ENCODE results near the gene WFIKKN2.

The WFIKKN2 gene

DNA sequence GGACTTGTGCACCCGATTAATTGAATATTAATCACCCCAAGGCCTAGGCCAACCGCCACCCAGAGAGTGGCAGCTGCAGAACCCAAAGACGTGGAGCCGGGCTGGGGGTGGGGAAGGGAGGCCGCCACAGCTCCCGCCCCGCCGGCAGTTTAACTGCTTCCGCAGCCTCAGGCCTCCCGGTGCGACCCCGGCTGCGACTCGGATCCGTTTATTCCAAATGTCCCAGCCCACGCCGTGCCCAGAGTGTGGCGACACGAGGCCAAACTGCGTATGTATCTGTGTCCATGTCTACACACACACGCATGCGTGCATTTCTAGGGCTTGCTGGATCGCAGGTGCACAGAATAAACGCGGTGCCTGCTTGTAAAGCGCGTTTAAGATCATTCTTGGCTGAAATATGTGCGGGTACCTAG, 31.6 kb downstream of the WFIKKN2 start:
- ChIA-PET CTCF (interaction anchor here (0.5 to 5.7 kb wide), 7 partner anchors 15 to 199 kb away, joined by 3 to 35 read pairs (median 5); no protein-coding TSS in a partner anchor), POLR2A (interaction anchor here (0.7 to 4.0 kb wide), 44 partner anchors 9 to 470 kb away, joined by 3 to 106 read pairs (median 8); partner anchors contain the start of genes CACNA1G, LRRC59, LUC7L3 and NME1)
- Histone ChIP-seq H3K27ac (ENCODE audit: extremely low read depth, low read depth, low read length) (peak overlapping the region; percentile 99), H3K4me1 (ENCODE audit: control insufficient read depth, insufficient read depth, low read length) (peaks cover 28% of the 10 kb centered on the region), H3K9me3 (ENCODE audit: control insufficient read depth, insufficient read depth, low read depth, low read length) (no peaks in the 10 kb centered on the region), H3K4me3 (ENCODE audit: low read depth, low read length) (peak overlapping the region; percentile 49), H3K36me3 (ENCODE audit: control insufficient read depth in 2 of 2, insufficient read depth in 1 of 2, low read length in 2 of 2) (peaks cover 13 to 23% of the 10 kb centered on the region in 2 experiments)
- TF ChIP-seq, protein P1, sequence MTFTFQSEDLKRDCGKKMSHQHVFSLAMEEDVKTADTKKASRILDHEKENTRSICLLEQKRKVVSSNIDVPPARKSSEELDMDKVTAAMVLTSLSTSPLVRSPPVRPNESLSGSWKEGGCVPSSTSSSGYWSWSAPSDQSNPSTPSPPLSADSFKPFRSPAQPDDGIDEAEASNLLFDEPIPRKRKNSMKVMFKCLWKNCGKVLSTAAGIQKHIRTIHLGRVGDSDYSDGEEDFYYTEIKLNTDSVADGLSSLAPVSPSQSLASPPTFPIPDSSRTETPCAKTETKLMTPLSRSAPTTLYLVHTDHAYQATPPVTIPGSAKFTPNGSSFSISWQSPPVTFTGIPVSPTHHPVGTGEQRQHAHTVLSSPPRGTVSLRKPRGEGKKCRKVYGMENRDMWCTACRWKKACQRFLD (tag by site-specific recombination; IDR thresholded peaks at IDR 0.05): no peak
- TF ChIP-seq ZNF292 (tag by site-specific recombination; IDR thresholded peaks at IDR 0.05; ENCODE audit: borderline replicate concordance, low read depth): no peak
- no peak for TF ChIP-seq ZNF521 (tag by site-specific recombination; IDR thresholded peaks at IDR 0.05)
- no peak for TF ChIP-seq ZNF416 (tag by site-specific recombination; IDR thresholded peaks at IDR 0.05)
- TF ChIP-seq, protein P2, sequence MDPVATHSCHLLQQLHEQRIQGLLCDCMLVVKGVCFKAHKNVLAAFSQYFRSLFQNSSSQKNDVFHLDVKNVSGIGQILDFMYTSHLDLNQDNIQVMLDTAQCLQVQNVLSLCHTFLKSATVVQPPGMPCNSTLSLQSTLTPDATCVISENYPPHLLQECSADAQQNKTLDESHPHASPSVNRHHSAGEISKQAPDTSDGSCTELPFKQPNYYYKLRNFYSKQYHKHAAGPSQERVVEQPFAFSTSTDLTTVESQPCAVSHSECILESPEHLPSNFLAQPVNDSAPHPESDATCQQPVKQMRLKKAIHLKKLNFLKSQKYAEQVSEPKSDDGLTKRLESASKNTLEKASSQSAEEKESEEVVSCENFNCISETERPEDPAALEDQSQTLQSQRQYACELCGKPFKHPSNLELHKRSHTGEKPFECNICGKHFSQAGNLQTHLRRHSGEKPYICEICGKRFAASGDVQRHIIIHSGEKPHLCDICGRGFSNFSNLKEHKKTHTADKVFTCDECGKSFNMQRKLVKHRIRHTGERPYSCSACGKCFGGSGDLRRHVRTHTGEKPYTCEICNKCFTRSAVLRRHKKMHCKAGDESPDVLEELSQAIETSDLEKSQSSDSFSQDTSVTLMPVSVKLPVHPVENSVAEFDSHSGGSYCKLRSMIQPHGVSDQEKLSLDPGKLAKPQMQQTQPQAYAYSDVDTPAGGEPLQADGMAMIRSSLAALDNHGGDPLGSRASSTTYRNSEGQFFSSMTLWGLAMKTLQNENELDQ (tag by site-specific recombination; IDR thresholded peaks at IDR 0.05; ENCODE audit: low read depth): no peak
- TF ChIP-seq ZNF596 (tag by site-specific recombination; IDR thresholded peaks at IDR 0.05): no peak
- TF ChIP-seq ZSCAN16 (tag by site-specific recombination; IDR thresholded peaks at IDR 0.05): 0 out of 2 replicates have a peak, but pooled peaks have one; percentile 50
- TF ChIP-seq, protein P3, sequence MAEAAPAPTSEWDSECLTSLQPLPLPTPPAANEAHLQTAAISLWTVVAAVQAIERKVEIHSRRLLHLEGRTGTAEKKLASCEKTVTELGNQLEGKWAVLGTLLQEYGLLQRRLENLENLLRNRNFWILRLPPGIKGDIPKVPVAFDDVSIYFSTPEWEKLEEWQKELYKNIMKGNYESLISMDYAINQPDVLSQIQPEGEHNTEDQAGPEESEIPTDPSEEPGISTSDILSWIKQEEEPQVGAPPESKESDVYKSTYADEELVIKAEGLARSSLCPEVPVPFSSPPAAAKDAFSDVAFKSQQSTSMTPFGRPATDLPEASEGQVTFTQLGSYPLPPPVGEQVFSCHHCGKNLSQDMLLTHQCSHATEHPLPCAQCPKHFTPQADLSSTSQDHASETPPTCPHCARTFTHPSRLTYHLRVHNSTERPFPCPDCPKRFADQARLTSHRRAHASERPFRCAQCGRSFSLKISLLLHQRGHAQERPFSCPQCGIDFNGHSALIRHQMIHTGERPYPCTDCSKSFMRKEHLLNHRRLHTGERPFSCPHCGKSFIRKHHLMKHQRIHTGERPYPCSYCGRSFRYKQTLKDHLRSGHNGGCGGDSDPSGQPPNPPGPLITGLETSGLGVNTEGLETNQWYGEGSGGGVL (tag by site-specific recombination; IDR thresholded peaks at IDR 0.05): no peak
- TF ChIP-seq ZBTB21 (tag by site-specific recombination; IDR thresholded peaks at IDR 0.05): no peak
- TF ChIP-seq ZFP37 (tag by site-specific recombination; IDR thresholded peaks at IDR 0.05): 0 out of 2 replicates have a peak, but pooled peaks have one; percentile 60
- TF ChIP-seq KLF10 (tag by site-specific recombination; IDR thresholded peaks at IDR 0.05): no peak
- TF ChIP-seq, protein P4, sequence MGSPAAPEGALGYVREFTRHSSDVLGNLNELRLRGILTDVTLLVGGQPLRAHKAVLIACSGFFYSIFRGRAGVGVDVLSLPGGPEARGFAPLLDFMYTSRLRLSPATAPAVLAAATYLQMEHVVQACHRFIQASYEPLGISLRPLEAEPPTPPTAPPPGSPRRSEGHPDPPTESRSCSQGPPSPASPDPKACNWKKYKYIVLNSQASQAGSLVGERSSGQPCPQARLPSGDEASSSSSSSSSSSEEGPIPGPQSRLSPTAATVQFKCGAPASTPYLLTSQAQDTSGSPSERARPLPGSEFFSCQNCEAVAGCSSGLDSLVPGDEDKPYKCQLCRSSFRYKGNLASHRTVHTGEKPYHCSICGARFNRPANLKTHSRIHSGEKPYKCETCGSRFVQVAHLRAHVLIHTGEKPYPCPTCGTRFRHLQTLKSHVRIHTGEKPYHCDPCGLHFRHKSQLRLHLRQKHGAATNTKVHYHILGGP (tag by site-specific recombination; IDR thresholded peaks at IDR 0.05): no peak
- TF ChIP-seq ZNF404 (tag by site-specific recombination; IDR thresholded peaks at IDR 0.05): no peak
- TF ChIP-seq, protein P5, sequence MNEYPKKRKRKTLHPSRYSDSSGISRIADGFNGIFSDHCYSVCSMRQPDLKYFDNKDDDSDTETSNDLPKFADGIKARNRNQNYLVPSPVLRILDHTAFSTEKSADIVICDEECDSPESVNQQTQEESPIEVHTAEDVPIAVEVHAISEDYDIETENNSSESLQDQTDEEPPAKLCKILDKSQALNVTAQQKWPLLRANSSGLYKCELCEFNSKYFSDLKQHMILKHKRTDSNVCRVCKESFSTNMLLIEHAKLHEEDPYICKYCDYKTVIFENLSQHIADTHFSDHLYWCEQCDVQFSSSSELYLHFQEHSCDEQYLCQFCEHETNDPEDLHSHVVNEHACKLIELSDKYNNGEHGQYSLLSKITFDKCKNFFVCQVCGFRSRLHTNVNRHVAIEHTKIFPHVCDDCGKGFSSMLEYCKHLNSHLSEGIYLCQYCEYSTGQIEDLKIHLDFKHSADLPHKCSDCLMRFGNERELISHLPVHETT (tag by site-specific recombination; IDR thresholded peaks at IDR 0.05): no peak
- TF ChIP-seq, protein P6, sequence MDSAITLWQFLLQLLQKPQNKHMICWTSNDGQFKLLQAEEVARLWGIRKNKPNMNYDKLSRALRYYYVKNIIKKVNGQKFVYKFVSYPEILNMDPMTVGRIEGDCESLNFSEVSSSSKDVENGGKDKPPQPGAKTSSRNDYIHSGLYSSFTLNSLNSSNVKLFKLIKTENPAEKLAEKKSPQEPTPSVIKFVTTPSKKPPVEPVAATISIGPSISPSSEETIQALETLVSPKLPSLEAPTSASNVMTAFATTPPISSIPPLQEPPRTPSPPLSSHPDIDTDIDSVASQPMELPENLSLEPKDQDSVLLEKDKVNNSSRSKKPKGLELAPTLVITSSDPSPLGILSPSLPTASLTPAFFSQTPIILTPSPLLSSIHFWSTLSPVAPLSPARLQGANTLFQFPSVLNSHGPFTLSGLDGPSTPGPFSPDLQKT (IDR thresholded peaks at IDR 0.05; ENCODE audit: borderline replicate concordance, low read depth, low read length): no peak
- no peak for TF ChIP-seq YY2 (tag by site-specific recombination; IDR thresholded peaks at IDR 0.05)
- TF ChIP-seq ZNF223 (tag by site-specific recombination; IDR thresholded peaks at IDR 0.05): no peak
- TF ChIP-seq, protein P7, sequence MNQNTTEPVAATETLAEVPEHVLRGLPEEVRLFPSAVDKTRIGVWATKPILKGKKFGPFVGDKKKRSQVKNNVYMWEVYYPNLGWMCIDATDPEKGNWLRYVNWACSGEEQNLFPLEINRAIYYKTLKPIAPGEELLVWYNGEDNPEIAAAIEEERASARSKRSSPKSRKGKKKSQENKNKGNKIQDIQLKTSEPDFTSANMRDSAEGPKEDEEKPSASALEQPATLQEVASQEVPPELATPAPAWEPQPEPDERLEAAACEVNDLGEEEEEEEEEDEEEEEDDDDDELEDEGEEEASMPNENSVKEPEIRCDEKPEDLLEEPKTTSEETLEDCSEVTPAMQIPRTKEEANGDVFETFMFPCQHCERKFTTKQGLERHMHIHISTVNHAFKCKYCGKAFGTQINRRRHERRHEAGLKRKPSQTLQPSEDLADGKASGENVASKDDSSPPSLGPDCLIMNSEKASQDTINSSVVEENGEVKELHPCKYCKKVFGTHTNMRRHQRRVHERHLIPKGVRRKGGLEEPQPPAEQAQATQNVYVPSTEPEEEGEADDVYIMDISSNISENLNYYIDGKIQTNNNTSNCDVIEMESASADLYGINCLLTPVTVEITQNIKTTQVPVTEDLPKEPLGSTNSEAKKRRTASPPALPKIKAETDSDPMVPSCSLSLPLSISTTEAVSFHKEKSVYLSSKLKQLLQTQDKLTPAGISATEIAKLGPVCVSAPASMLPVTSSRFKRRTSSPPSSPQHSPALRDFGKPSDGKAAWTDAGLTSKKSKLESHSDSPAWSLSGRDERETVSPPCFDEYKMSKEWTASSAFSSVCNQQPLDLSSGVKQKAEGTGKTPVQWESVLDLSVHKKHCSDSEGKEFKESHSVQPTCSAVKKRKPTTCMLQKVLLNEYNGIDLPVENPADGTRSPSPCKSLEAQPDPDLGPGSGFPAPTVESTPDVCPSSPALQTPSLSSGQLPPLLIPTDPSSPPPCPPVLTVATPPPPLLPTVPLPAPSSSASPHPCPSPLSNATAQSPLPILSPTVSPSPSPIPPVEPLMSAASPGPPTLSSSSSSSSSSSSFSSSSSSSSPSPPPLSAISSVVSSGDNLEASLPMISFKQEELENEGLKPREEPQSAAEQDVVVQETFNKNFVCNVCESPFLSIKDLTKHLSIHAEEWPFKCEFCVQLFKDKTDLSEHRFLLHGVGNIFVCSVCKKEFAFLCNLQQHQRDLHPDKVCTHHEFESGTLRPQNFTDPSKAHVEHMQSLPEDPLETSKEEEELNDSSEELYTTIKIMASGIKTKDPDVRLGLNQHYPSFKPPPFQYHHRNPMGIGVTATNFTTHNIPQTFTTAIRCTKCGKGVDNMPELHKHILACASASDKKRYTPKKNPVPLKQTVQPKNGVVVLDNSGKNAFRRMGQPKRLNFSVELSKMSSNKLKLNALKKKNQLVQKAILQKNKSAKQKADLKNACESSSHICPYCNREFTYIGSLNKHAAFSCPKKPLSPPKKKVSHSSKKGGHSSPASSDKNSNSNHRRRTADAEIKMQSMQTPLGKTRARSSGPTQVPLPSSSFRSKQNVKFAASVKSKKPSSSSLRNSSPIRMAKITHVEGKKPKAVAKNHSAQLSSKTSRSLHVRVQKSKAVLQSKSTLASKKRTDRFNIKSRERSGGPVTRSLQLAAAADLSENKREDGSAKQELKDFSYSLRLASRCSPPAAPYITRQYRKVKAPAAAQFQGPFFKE (tag by site-specific recombination; IDR thresholded peaks at IDR 0.05; ENCODE audit: borderline replicate concordance): peak; percentile 62; the same call in 1 of the 2 replicates
- no peak for TF ChIP-seq ZNF248 (tag by site-specific recombination; IDR thresholded peaks at IDR 0.05)
- no peak for TF ChIP-seq ZNF391 (tag by site-specific recombination; IDR thresholded peaks at IDR 0.05; ENCODE audit: borderline replicate concordance, low read depth)
- TF ChIP-seq, protein P8, sequence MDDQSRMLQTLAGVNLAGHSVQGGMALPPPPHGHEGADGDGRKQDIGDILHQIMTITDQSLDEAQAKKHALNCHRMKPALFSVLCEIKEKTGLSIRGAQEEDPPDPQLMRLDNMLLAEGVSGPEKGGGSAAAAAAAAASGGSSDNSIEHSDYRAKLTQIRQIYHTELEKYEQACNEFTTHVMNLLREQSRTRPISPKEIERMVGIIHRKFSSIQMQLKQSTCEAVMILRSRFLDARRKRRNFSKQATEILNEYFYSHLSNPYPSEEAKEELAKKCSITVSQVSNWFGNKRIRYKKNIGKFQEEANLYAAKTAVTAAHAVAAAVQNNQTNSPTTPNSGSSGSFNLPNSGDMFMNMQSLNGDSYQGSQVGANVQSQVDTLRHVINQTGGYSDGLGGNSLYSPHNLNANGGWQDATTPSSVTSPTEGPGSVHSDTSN (CRISPR knock-in tag; IDR thresholded peaks at IDR 0.05): peak; percentile 52; the same call in 1 of the 2 replicates

Measured in HEK293 (cell line).